Measurements from ENCODE around the gene LRRC4C. TPM values are rescaled to one million over a fixed set of nuclear protein-coding genes. Genes with fewer than 3 reads are reported as not detected.
A peak's percentile ranks its signal among the peaks of the same experiment; 100 is the strongest.

LRRC4C gene
- 1.3 and 2.0 TPM in 2 replicates for total RNA-seq
- long read RNA-seq, partial matches to known transcripts: 0 of 2 reads
- long read RNA-seq, other reads (novel, unspliced or antisense): 2 of 2 reads

GRCh38 chr11:41459465-41460401, at the start of gene LRRC4C:
TSS of gene LRRC4C (minus strand) at chr11:41459652.
- no peak for DNase-seq (ENCODE audit: low spot score, unreplicated experiment)
- Mint-ChIP-seq H3K36me3 (ENCODE audit: insufficient read depth) (no peaks in the 10 kb centered on the region), H3K9me3 (ENCODE audit: low read depth) (no peaks in the 10 kb centered on the region), H3K27ac (no peak within 1 kb of the TSS), H3K27me3 (peaks cover 4% of the 10 kb centered on the region), H3K4me1 (ENCODE audit: low read depth) (peaks cover 3% of the 10 kb centered on the region), H3K4me3 (ENCODE audit: low read depth) (no peak within 1 kb of the TSS)
- no peak for TF ChIP-seq CTCF (IDR thresholded peaks at IDR 0.05; ENCODE audit: unreplicated experiment)

GRCh38 chr11:41508121-41508520, 48.7 kb upstream of the LRRC4C start:
- no peak overlapping the region for H3K4me3 Mint-ChIP-seq (ENCODE audit: low read depth)
- no peaks in the 10 kb centered on the region for H3K27me3 Mint-ChIP-seq
- no peaks in the 10 kb centered on the region for H3K36me3 Mint-ChIP-seq (ENCODE audit: insufficient read depth)
- H3K4me1 Mint-ChIP-seq (ENCODE audit: low read depth): peaks cover 6% of the 10 kb centered on the region
- no peak overlapping the region for H3K27ac Mint-ChIP-seq
- no peak for TF ChIP-seq CTCF (IDR thresholded peaks at IDR 0.05; ENCODE audit: unreplicated experiment)
- no peaks in the 10 kb centered on the region for H3K9me3 Mint-ChIP-seq (ENCODE audit: low read depth)
- no peak for DNase-seq (ENCODE audit: low spot score, unreplicated experiment)

GRCh38 chr11:41499429-41499828, 40.0 kb upstream of the LRRC4C start:
- no peaks in the 10 kb centered on the region for H3K9me3 Mint-ChIP-seq (ENCODE audit: low read depth)
- no peak for TF ChIP-seq CTCF (IDR thresholded peaks at IDR 0.05; ENCODE audit: unreplicated experiment)
- H3K4me3 Mint-ChIP-seq (ENCODE audit: low read depth): no peak overlapping the region
- no peak for DNase-seq (ENCODE audit: low spot score, unreplicated experiment)
- H3K4me1 Mint-ChIP-seq (ENCODE audit: low read depth): peaks cover 7% of the 10 kb centered on the region
- no peak overlapping the region for H3K27ac Mint-ChIP-seq
- H3K36me3 Mint-ChIP-seq (ENCODE audit: insufficient read depth): no peaks in the 10 kb centered on the region
- no peaks in the 10 kb centered on the region for H3K27me3 Mint-ChIP-seq

- no peak overlapping the region for H3K27ac Mint-ChIP-seq
- H3K9me3 Mint-ChIP-seq (ENCODE audit: low read depth): no peaks in the 10 kb centered on the region
- peaks cover 7% of the 10 kb centered on the region for H3K4me1 Mint-ChIP-seq (ENCODE audit: low read depth)
- DNase-seq (ENCODE audit: low spot score, unreplicated experiment): no peak
- H3K36me3 Mint-ChIP-seq (ENCODE audit: insufficient read depth): no peaks in the 10 kb centered on the region
- no peaks in the 10 kb centered on the region for H3K27me3 Mint-ChIP-seq
- no peak overlapping the region for H3K4me3 Mint-ChIP-seq (ENCODE audit: low read depth)
- peak; percentile 69 for TF ChIP-seq CTCF (IDR thresholded peaks at IDR 0.05; ENCODE audit: unreplicated experiment)
Observed at GRCh38 chr11:41498726-41499125, 39.3 kb upstream of the LRRC4C start.

- Mint-ChIP-seq H3K4me3 (ENCODE audit: low read depth) (no peak overlapping the region), H3K27me3 (no peaks in the 10 kb centered on the region), H3K27ac (no peak overlapping the region), H3K9me3 (ENCODE audit: low read depth) (no peaks in the 10 kb centered on the region), H3K36me3 (ENCODE audit: insufficient read depth) (no peaks in the 10 kb centered on the region), H3K4me1 (ENCODE audit: low read depth) (peaks cover 7% of the 10 kb centered on the region)
- no peak for TF ChIP-seq CTCF (IDR thresholded peaks at IDR 0.05; ENCODE audit: unreplicated experiment)
- no peak for DNase-seq (ENCODE audit: low spot score, unreplicated experiment)
Observed at GRCh38 chr11:41497974-41498373, 38.5 kb upstream of the LRRC4C start.

All from progenitor cell of endocrine pancreas (in vitro differentiated cells).